ENCODE data around the gene CD163.
"Not testable (repeated sequence)": the region's sequence is repeated elsewhere in the genome, so short reads cannot be mapped to it uniquely, and the experiment has no call there.

CD163 gene

GRCh38 chr12:7444076-7444475, 59.5 kb downstream of the CD163 start, which contains the start of gene CD163L1:
Gene CD163L1 (minus strand): TSS chr12:7444153. CDS start chr12:7444127, 26 bp downstream.
- H3K4me1 ChIP-seq (ENCODE audit: control insufficient read depth, insufficient read depth, low read length), result no peaks in the 10 kb centered on the region
- H3K9ac ChIP-seq (ENCODE audit: low read length), result no peak within 1 kb of the TSS
- no peak within 1 kb of the TSS for H3K27ac ChIP-seq (ENCODE audit: low read depth, low read length)
- no peaks in the 10 kb centered on the region for H3K36me3 ChIP-seq (ENCODE audit: control insufficient read depth, insufficient read depth, low read length)
- no peaks in the 10 kb centered on the region for H3K27me3 ChIP-seq (ENCODE audit: control insufficient read depth, insufficient read depth, low read length)
- H3K4me3 ChIP-seq (ENCODE audit: low read length), result no peak within 1 kb of the TSS

DNA sequence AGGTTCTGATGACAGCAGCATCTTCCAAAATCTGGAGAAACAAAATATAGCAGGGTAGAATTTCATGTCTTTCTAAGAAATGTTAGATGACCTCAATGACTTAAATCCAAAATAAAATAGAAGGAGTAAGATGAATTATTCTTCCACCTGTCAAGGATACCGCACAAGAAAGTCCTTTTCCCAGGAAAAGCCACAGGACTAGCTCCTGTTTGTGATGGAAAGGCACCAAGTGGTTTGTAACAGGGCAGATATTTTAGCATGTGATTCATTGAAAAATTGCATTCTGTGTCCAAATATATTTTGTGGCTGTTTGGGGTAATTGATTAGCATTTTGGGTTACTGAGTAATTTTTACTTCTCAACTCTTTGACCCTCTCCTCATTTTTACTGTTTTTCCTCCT, 62.4 kb downstream of the CD163 start:
- Histone ChIP-seq H3K4me3 (ENCODE audit: low read length) (no peak overlapping the region), H3K9ac (ENCODE audit: low read length) (no peak overlapping the region), H3K4me1 (ENCODE audit: control insufficient read depth, insufficient read depth, low read length) (no peaks in the 10 kb centered on the region), H3K27ac (ENCODE audit: low read depth, low read length) (no peak overlapping the region), H3K27me3 (ENCODE audit: control insufficient read depth, insufficient read depth, low read length) (no peaks in the 10 kb centered on the region), H3K36me3 (ENCODE audit: control insufficient read depth, insufficient read depth, low read length) (no peaks in the 10 kb centered on the region)

DNA sequence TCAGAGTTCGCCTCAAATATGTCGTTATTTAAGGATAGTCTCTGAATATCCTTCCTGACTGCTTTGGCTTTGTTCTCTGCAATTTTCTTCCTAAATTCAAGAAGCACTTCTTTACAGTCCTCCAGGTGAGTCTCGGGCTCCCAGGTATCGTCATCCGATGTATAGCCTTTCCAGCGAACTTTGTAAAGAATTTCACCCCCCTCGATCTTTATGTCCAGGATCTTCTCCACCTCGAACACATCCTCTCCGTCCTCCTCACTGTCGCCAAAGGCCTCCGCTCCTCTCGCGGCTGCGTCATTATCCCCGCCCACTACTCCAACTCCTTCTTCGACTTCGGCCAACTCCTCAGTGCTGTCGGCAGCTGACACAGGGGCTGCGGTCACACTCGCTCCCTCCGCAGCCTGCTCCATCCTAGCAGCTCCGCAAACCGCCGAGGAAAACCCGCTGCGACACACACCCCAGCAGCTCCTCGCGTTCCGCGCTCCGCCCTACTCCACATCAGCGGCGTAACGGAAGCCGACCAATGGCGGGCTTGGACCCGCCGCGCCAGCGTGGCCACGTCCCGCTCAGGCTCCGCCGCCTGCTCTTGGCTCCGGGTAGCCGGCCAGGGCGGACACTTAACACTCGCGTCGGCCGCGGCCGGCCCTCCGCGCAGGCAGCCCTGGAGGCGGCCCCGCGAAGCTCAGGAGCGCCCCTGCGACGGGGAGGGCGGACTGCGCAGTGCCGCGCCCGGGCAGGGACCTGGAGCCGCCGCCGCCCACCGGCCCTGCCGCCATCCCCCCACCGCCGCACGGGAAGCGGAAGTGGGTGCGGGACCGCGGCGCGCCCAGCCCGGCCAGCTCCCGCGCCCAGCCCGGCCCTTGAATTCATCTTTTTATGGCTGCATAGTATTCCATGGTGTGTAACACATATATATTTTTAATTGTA, 63.7 kb downstream of the CD163 start:
- Histone ChIP-seq H3K27me3 (ENCODE audit: control insufficient read depth, insufficient read depth, low read length) (no peaks in the 10 kb centered on the region), H3K4me3 (ENCODE audit: low read length) (peak overlapping the region; percentile 44), H3K9ac (ENCODE audit: low read length) (no peak overlapping the region), H3K27ac (ENCODE audit: low read depth, low read length) (no peak overlapping the region), H3K4me1 (ENCODE audit: control insufficient read depth, insufficient read depth, low read length) (no peaks in the 10 kb centered on the region), H3K36me3 (ENCODE audit: control insufficient read depth, insufficient read depth, low read length) (no peaks in the 10 kb centered on the region)

DNA sequence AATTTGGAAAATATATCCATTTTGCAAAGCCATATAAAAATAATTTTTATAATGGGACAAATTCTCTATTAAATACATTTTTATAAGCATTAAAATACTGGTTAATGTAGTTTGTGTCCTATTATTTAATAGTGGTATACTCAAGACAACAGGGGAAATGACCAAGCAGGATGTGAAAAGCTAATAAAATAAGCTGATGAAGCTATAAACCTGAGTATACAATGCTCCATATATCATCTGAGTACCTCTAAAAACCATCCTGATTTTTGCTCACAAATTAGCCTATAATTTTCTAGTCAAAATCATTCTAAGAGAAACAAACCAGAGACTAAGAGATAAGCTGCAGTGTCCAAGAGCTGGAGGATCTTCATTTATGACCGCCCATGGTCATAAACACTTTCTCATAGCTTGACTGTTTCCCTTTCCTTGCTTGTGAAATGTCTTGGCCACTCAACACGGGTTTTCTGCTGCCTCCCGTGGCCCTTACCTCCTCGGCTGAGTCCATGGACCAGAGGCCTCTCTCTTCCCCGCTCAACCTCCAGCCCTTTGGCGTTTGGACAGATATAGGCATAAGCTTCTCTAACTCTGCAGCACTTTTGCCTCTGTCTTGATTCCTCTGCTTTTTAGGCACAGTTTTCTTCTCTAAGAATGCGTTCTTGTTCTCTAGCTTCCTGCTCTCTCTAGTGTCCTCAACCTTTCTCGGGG, 65.1 kb downstream of the CD163 start:
- H3K4me1 ChIP-seq (ENCODE audit: control insufficient read depth, insufficient read depth, low read length); H3K9ac ChIP-seq (ENCODE audit: low read length); H3K27ac ChIP-seq (ENCODE audit: low read depth, low read length); H3K27me3 ChIP-seq (ENCODE audit: control insufficient read depth, insufficient read depth, low read length); H3K4me3 ChIP-seq (ENCODE audit: low read length); H3K36me3 ChIP-seq (ENCODE audit: control insufficient read depth, insufficient read depth, low read length): not testable (repeated sequence)

- H3K4me3 ChIP-seq (ENCODE audit: low read length); H3K36me3 ChIP-seq (ENCODE audit: control insufficient read depth, insufficient read depth, low read length); H3K4me1 ChIP-seq (ENCODE audit: control insufficient read depth, insufficient read depth, low read length); H3K9ac ChIP-seq (ENCODE audit: low read length); H3K27ac ChIP-seq (ENCODE audit: low read depth, low read length); H3K27me3 ChIP-seq (ENCODE audit: control insufficient read depth, insufficient read depth, low read length): not testable (repeated sequence)
Measured at GRCh38 chr12:7437494-7437893, 66.1 kb downstream of the CD163 start.

GRCh38 chr12:7434670-7435069, 68.9 kb downstream of the CD163 start:
- Histone ChIP-seq H3K27me3 (ENCODE audit: control insufficient read depth, insufficient read depth, low read length) (no peaks in the 10 kb centered on the region), H3K9ac (ENCODE audit: low read length) (no peak overlapping the region), H3K27ac (ENCODE audit: low read depth, low read length) (no peak overlapping the region), H3K36me3 (ENCODE audit: control insufficient read depth, insufficient read depth, low read length) (no peaks in the 10 kb centered on the region), H3K4me1 (ENCODE audit: control insufficient read depth, insufficient read depth, low read length) (no peaks in the 10 kb centered on the region), H3K4me3 (ENCODE audit: low read length) (no peak overlapping the region)

- H3K4me3 ChIP-seq (ENCODE audit: low read length), result no peak overlapping the region
- H3K27ac ChIP-seq (ENCODE audit: low read depth, low read length), result no peak overlapping the region
- no peak overlapping the region for H3K9ac ChIP-seq (ENCODE audit: low read length)
- no peaks in the 10 kb centered on the region for H3K27me3 ChIP-seq (ENCODE audit: control insufficient read depth, insufficient read depth, low read length)
- no peaks in the 10 kb centered on the region for H3K4me1 ChIP-seq (ENCODE audit: control insufficient read depth, insufficient read depth, low read length)
- H3K36me3 ChIP-seq (ENCODE audit: control insufficient read depth, insufficient read depth, low read length), result no peaks in the 10 kb centered on the region
Measured at GRCh38 chr12:7433276-7433822, 70.2 kb downstream of the CD163 start.

- Histone ChIP-seq H3K4me1 (ENCODE audit: control insufficient read depth, insufficient read depth, low read length) (no peaks in the 10 kb centered on the region), H3K27ac (ENCODE audit: low read depth, low read length) (no peak overlapping the region), H3K36me3 (ENCODE audit: control insufficient read depth, insufficient read depth, low read length) (no peaks in the 10 kb centered on the region), H3K9ac (ENCODE audit: low read length) (no peak overlapping the region), H3K4me3 (ENCODE audit: low read length) (no peak overlapping the region), H3K27me3 (ENCODE audit: control insufficient read depth, insufficient read depth, low read length) (no peaks in the 10 kb centered on the region)
Measured at GRCh38 chr12:7431993-7432685, 71.4 kb downstream of the CD163 start.
